Activated CD4-positive, alpha-beta T cell treated with anti-CD3 and anti-CD28 coated beads, Interleukin-2, amount 10 ng/mL, durations not matched to agents 24 days and 14 days (primary cell): Measurements from ENCODE around the gene WDR26. TPM values are rescaled to one million over a fixed set of nuclear protein-coding genes. Genes with fewer than 3 reads are reported as not detected.
"Not testable (repeated sequence)": the region's sequence is repeated elsewhere in the genome, so short reads cannot be mapped to it uniquely, and the experiment has no call there.

ENCODE experiments used
- DNase-seq: peaks from one replicate; pipeline ENCODE4 v3.0.0; 2022
- H3K27ac Mint-ChIP-seq: one replicate; pipeline ENCODE4 v1.8.0; 2022; ENCODE audit warnings: mild to moderate bottlenecking, mixed read lengths
- H3K27me3 Mint-ChIP-seq: one replicate; pipeline ENCODE4 v1.8.0; 2022; ENCODE audit warnings: mixed read lengths
- H3K36me3 Mint-ChIP-seq: one replicate; pipeline ENCODE4 v1.8.0; 2022; ENCODE audit warnings: low read depth, mild to moderate bottlenecking, mixed read lengths
- H3K4me1 Mint-ChIP-seq: one replicate; pipeline ENCODE4 v1.8.0; 2021; ENCODE audit warnings: mixed read lengths
- H3K4me3 Mint-ChIP-seq: one replicate; pipeline ENCODE4 v1.8.0; 2022; ENCODE audit warnings: mild to moderate bottlenecking, moderate library complexity, mixed read lengths
- H3K9me3 Mint-ChIP-seq: one replicate; pipeline ENCODE4 v1.8.0; 2021; ENCODE audit warnings: mixed read lengths
- intact Hi-C: fragments of 100-400 bp; cut with micrococcal nuclease; formaldehyde crosslinking; loops from one replicate; pipeline ENCODE4 v1.15.1; 2023
- total RNA-seq: library from RNA; stranded (reverse); gene quantifications from 2 replicates; pipeline ENCODE4 v1.2.3, GENCODE V29; 2022

Gene WDR26
- total RNA-seq, 1 donor from 2014 or later, result 90.9 TPM

GRCh38 chr1:224377676-224378006 is 57.0 kb downstream of the WDR26 start:
- H3K9me3 Mint-ChIP-seq, result peaks cover 3% of the 10 kb centered on the region
- peak overlapping the region; percentile 84 for H3K27ac Mint-ChIP-seq
- peak overlapping the region; percentile 56 for H3K4me3 Mint-ChIP-seq
- H3K27me3 Mint-ChIP-seq, result no peaks in the 10 kb centered on the region
- DNase-seq, result peak; percentile 71
- intact Hi-C loops, result loop anchor here (5.0 kb wide), 2 partner anchors 385 to 545 kb away; no protein-coding TSS in a partner anchor
- peaks cover 75% of the 10 kb centered on the region for H3K36me3 Mint-ChIP-seq
- peaks cover 84% of the 10 kb centered on the region for H3K4me1 Mint-ChIP-seq

DNA sequence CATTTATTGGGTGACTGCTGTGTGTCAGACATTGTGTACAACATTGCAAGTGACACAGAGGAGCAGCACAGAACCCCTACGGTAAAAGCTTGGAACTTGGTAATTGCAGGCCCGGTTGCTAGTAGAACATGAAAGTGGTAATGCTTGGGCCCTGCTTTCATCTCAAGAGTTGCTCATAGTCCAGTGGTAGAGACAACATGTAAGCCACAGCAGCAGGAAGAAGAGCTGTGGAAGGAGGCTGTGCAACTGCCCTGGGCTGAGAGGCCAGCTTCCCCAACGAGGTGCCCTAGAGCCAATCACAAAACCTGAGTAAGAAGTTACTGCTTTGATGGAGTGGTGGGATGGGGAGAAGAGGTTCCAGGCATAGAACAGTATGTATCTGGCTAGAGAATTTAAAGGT is 59.5 kb downstream of the WDR26 start:
- Mint-ChIP-seq H3K4me3 (peak overlapping the region; percentile 56), H3K9me3 (peaks cover 3% of the 10 kb centered on the region)

GRCh38 chr1:224373008-224373590 is 61.5 kb downstream of the WDR26 start:
- peaks cover 87% of the 10 kb centered on the region for H3K36me3 Mint-ChIP-seq
- no peaks in the 10 kb centered on the region for H3K27me3 Mint-ChIP-seq
- peaks cover 3% of the 10 kb centered on the region for H3K9me3 Mint-ChIP-seq
- DNase-seq, result no peak
- H3K4me3 Mint-ChIP-seq, result no peak overlapping the region
- peak overlapping the region; percentile 74 for H3K27ac Mint-ChIP-seq
- intact Hi-C loops, result no loop called here
- peaks cover 72% of the 10 kb centered on the region for H3K4me1 Mint-ChIP-seq

More for the DNA sequence above, 59.5 kb downstream of the WDR26 start:
- peak; percentile 65 for DNase-seq
- H3K27ac Mint-ChIP-seq, result peak overlapping the region; percentile 85
- H3K27me3 Mint-ChIP-seq, result no peaks in the 10 kb centered on the region
- peaks cover 75% of the 10 kb centered on the region for H3K4me1 Mint-ChIP-seq
- intact Hi-C loops, result loop anchor here (5.0 kb wide), 2 partner anchors 383 to 543 kb away; no protein-coding TSS in a partner anchor
- H3K36me3 Mint-ChIP-seq, result peaks cover 83% of the 10 kb centered on the region

- H3K4me3 Mint-ChIP-seq, result peak overlapping the region; percentile 47
- no peak for DNase-seq
- no peaks in the 10 kb centered on the region for H3K9me3 Mint-ChIP-seq
- peaks cover 55% of the 10 kb centered on the region for H3K4me1 Mint-ChIP-seq
- peak overlapping the region; percentile 86 for H3K27ac Mint-ChIP-seq
- H3K36me3 Mint-ChIP-seq, result peaks cover 80% of the 10 kb centered on the region
- intact Hi-C loops, result loop anchor here (1.0 kb wide), 2 partner anchors 10 to 14 kb away; no protein-coding TSS in a partner anchor
- H3K27me3 Mint-ChIP-seq, result no peaks in the 10 kb centered on the region
Observed at GRCh38 chr1:224368409-224368808, 66.2 kb downstream of the WDR26 start.

DNA sequence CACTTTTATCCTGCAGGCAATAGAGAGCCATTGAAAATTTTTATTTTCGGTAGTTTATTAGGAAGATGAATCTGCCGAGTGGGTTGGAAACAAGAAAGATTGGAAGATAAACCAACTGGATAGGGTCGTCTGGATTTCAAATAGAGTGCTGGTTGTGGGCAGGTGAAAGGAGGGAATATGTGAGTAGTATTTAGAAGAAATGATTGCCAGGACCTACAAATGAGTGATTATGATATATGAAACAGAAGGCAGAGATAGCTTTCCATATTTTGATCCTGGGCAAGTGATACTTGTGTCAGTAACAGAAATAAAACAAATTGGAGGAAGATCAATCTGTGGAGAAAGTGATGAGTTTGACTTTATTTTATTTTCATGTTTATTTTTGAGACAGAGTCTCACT is 75.4 kb downstream of the WDR26 start:
- Mint-ChIP-seq H3K27me3 (no peaks in the 10 kb centered on the region), H3K4me1 (peaks cover 43% of the 10 kb centered on the region), H3K27ac (no peak overlapping the region), H3K9me3 (no peaks in the 10 kb centered on the region), H3K36me3 (peaks cover 35% of the 10 kb centered on the region), H3K4me3 (peak overlapping the region; percentile 27)
- intact Hi-C loops, result no loop called here
- no peak for DNase-seq

GRCh38 chr1:224358237-224358636 is 76.4 kb downstream of the WDR26 start:
- peaks cover 28% of the 10 kb centered on the region for H3K36me3 Mint-ChIP-seq
- peak overlapping the region; percentile 80 for H3K4me3 Mint-ChIP-seq
- intact Hi-C loops, result loop anchor here (1.0 kb wide), 1 partner anchor 10 kb away; no protein-coding TSS in a partner anchor
- H3K9me3 Mint-ChIP-seq, result no peaks in the 10 kb centered on the region
- no peaks in the 10 kb centered on the region for H3K27me3 Mint-ChIP-seq
- peak overlapping the region; percentile 7 for H3K27ac Mint-ChIP-seq
- no peak for DNase-seq
- peaks cover 44% of the 10 kb centered on the region for H3K4me1 Mint-ChIP-seq

GRCh38 chr1:224357626-224358124 is 76.9 kb downstream of the WDR26 start:
- no peak for DNase-seq
- Mint-ChIP-seq H3K4me1 (peaks cover 41% of the 10 kb centered on the region), H3K4me3 (peak overlapping the region; percentile 80), H3K36me3 (peaks cover 25% of the 10 kb centered on the region), H3K27ac (peak overlapping the region; percentile 92), H3K9me3 (no peaks in the 10 kb centered on the region), H3K27me3 (no peaks in the 10 kb centered on the region)
- intact Hi-C loops, result loop anchor here (1.0 to 2.0 kb wide), 2 partner anchors 11 to 365 kb away; no protein-coding TSS in a partner anchor

DNA sequence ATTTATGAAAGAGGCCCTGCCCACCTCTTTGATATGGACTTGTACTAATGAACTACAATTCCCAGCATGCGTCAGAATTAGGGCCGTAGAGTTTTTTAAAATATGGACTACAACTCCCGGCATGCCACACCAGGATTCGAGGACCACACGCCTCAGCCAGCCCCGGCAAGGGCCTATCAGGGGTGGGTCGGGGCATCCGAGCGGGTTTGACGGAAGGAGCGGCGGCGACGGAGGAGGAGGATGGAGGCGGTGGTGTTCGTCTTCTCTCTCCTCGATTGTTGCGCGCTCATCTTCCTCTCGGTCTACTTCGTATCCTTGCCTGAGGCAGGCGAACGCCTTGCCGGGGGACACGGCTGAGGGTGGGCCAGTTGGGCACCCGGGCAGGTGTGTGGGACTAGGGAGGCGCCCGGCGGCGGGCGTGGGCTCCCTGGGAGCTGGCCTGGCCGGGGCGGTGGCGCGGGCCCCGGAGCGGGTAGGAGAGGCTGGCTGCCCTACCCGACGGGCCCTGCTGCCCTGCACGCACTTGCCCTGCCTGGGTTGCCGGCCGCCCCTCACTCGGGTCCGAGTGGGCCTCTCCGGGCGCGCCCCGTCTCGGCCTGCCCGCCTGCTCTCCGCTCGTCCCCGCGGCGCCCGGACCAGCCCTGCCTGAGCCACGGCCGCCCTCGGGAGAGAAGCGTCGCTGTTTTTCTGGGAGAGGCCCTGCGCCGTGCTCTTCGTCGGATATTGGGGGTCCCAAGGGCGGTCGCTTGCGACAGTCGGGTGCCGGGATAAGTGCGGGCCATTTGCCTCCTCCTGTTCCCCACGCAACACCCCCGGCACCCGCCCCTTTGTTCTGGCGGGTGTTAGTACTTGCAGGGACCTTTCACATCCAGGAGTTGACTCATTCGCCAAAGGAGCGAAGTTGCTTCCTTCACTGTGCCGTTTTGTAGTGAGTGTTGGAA is 77.6 kb downstream of the WDR26 start, which contains the start of gene CNIH4:
Gene CNIH4, plus strand, starts transcription at position 195 of the 941 bp plus-strand sequence. Its CDS starts 46 bp downstream, at position 241.
- Mint-ChIP-seq H3K27me3 (no peaks in the 10 kb centered on the region), H3K27ac (peak within 1 kb of the TSS; percentile 92), H3K9me3 (no peaks in the 10 kb centered on the region), H3K4me1 (peaks cover 38% of the 10 kb centered on the region), H3K4me3 (peak within 1 kb of the TSS; percentile 80), H3K36me3 (peaks cover 20% of the 10 kb centered on the region)
- peak; percentile 97 for DNase-seq
- intact Hi-C loops, result loop anchor here (1.0 to 2.0 kb wide), 5 partner anchors 23 to 364 kb away; partner anchors contain the start of genes NVL and WDR26

DNA sequence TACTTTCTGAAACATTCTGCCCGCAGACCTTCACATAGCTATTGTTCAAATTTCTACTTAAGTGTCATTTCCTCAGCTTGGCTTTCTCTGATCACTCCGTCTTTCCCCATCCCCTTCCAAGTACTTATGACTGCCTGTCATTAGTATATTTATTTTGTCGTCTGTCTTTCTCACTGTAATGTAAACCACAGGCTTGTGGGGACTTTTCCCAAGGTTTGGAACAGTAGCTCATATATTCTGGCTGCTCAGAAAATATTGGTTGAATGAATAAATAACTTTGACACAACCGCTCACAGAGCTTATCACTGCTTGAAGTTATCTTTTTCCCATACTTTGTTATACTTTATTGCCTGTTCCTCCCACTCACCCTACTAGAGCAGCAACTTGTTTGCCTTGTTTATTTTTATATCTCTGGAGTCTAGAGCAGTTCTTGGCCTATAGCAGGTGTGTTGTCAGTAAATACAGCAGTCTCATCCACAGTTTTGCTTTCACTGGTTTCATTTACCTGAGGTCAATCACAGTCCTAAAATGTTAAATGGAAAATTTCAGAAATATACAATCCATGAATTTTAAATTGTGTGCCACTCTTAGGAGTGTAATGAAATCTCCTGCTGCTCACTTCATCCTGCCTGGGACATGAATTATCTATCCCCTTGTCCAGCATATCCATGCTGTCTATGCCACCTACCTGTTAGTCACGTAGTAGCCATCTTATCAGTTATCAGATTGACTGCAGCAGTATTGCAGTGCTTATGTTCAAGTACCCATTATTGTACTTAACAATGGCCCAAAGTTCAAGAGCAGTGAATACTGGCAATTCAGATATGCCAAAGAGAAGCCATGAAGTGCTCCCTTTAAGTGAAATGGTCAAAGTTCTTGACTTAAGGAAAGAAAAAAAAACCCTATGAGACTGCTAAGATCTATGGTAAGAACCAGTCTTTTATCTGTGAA is 80.3 kb downstream of the WDR26 start:
- Mint-ChIP-seq H3K9me3 (no peaks in the 10 kb centered on the region), H3K27me3 (no peaks in the 10 kb centered on the region), H3K4me1 (peaks cover 27% of the 10 kb centered on the region), H3K4me3 (no peak overlapping the region), H3K36me3 (peaks cover 11% of the 10 kb centered on the region), H3K27ac (no peak overlapping the region)
- no peak for DNase-seq
- intact Hi-C loops, result no loop called here

DNA sequence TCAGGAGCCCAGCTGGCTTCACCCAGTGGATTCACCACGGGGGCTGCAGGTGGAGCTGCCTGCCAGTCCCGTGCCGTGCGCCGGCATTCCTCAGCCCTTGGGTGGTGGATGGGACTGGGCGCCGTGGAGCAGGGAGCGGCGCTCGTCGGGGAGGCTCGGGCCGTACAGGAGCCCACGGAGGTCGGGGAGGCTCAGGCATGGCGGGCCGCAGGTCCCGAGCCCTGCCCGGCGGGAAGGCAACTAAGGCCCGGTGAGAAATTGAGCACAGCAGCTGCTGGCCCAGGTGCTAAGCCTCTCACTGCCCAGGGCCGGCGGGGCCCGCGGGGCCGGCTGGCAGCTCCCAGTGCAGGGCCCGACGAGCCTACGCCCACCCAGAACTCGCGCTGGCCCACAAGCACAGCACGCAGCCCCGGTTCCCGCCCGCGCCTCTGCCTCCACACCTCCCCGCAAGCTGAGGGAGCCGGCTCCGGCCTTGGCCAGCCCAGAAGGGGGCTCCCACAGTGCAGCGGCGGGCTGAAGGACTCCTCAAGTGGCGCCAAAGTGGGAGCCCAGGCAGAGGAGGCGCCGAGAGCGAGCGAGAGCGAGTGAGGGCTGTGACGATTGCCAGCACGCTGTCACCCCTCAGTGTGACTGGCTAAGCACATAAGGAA is 82.0 kb downstream of the WDR26 start:
- DNase-seq, H3K27ac Mint-ChIP-seq, H3K27me3 Mint-ChIP-seq: not testable (repeated sequence)

DNA sequence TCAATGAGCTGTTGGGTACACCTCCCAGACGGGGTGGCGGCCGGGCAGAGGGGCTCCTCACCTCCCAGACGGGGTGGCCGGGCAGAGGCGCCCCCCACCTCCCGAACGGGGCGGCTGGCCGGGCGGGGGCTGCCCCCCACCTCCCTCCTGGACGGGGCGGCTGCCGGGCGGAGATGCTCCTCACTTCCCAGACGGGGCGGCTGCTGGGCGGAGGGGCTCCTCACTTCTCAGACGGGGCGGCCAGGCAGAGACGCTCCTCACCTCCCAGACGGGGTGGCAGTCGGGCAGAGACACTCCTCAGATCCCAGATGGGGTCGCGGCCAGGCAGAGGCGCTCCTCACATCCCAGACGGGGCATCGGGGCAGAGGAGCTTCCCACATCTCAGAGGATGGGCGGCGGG is 84.9 kb downstream of the WDR26 start:
- H3K4me3 Mint-ChIP-seq, H3K9me3 Mint-ChIP-seq, H3K36me3 Mint-ChIP-seq, H3K27ac Mint-ChIP-seq, intact Hi-C loops, H3K27me3 Mint-ChIP-seq, DNase-seq: not testable (repeated sequence)
- H3K4me1 Mint-ChIP-seq, result peaks cover 20% of the 10 kb centered on the region

More for the DNA sequence above, 82.0 kb downstream of the WDR26 start:
- H3K9me3 Mint-ChIP-seq, H3K36me3 Mint-ChIP-seq, H3K4me3 Mint-ChIP-seq, intact Hi-C loops: not testable (repeated sequence)
- peaks cover 19% of the 10 kb centered on the region for H3K4me1 Mint-ChIP-seq

DNA sequence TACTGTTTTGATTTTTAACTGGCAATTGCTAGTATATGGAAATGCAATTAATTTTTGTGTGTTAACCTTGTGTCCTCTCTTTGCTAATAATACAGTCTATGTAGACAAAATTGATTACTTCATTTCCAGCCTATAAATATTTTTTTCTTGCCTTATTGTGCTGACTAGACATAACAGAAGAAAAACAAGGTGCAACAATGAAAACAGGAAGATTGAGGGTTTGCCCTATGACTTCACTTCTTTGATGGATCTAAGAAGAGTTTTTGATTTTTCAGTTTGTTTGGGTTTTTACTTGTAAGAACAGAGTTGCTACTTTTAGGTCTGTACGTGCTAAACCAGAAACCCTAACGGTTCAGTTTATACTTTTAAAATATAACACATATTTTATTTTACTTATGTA is 86.5 kb downstream of the WDR26 start:
- Mint-ChIP-seq H3K4me3 (no peak overlapping the region), H3K36me3 (peaks cover 9% of the 10 kb centered on the region), H3K27ac (peak overlapping the region; percentile 45), H3K4me1 (peaks cover 12% of the 10 kb centered on the region), H3K27me3 (no peaks in the 10 kb centered on the region), H3K9me3 (peaks cover 5% of the 10 kb centered on the region)
- intact Hi-C loops, result no loop called here
- no peak for DNase-seq
